ENCODE results near the gene CNR2.
A peak's percentile ranks its signal among the peaks of the same experiment; 100 is the strongest.
"Not testable (repeated sequence)": the region's sequence is repeated elsewhere in the genome, so short reads cannot be mapped to it uniquely, and the experiment has no call there.

Gene CNR2

DNA sequence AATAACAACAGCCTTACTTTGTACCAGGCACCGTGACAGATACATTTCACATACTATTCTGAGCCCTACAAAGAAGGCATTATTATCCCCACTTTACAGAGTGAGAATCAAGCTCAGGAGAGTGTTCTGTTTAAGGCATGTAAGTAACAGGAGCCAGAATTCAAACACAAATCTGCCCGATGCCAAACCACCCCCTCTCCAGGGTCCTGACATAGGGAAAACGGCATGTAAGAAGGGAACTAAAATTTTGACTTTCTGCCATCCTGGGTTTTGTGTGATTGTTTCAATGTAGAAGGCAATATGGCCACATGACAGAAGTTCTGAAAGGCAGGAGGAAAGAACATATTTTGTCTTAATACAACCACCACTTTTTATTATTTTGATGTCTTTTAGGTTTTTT, 50.5 kb downstream of the CNR2 start:
- no peak for DNase-seq (ENCODE audit: extremely low read depth, low read depth)
- H3K4me3 ChIP-seq (replicated peaks; ENCODE audit: low read depth, low read length): no peak overlapping the region
- TF ChIP-seq, protein P1, sequence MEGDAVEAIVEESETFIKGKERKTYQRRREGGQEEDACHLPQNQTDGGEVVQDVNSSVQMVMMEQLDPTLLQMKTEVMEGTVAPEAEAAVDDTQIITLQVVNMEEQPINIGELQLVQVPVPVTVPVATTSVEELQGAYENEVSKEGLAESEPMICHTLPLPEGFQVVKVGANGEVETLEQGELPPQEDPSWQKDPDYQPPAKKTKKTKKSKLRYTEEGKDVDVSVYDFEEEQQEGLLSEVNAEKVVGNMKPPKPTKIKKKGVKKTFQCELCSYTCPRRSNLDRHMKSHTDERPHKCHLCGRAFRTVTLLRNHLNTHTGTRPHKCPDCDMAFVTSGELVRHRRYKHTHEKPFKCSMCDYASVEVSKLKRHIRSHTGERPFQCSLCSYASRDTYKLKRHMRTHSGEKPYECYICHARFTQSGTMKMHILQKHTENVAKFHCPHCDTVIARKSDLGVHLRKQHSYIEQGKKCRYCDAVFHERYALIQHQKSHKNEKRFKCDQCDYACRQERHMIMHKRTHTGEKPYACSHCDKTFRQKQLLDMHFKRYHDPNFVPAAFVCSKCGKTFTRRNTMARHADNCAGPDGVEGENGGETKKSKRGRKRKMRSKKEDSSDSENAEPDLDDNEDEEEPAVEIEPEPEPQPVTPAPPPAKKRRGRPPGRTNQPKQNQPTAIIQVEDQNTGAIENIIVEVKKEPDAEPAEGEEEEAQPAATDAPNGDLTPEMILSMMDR (IDR thresholded peaks at IDR 0.05; ENCODE audit: low read depth, low read length, missing control alignments): no peak

DNA sequence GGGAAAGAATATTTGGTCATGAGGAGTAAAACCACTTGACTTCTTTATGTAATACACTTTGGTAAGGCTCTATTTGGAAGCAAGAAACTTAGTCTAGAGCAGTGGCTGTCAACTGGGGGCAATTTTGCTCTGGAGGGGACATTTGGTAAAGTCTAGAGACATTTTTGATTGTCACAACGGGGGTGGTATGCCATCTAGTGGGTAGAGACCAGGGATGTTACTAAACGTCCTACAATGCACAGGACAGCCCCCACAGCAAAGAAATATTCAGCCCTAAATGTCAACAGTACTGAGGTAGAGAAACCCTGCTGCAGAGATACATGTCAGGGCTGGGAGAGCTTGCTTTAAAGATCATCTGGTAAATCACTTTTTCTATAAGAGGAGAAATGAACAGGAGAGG, 58.6 kb downstream of the CNR2 start:
- DNase-seq (ENCODE audit: extremely low read depth, low read depth): no peak
- H3K4me3 ChIP-seq (replicated peaks; ENCODE audit: low read depth, low read length): no peak overlapping the region
- TF ChIP-seq, protein P1 (IDR thresholded peaks at IDR 0.05; ENCODE audit: low read depth, low read length, missing control alignments): peak; percentile 40

DNA sequence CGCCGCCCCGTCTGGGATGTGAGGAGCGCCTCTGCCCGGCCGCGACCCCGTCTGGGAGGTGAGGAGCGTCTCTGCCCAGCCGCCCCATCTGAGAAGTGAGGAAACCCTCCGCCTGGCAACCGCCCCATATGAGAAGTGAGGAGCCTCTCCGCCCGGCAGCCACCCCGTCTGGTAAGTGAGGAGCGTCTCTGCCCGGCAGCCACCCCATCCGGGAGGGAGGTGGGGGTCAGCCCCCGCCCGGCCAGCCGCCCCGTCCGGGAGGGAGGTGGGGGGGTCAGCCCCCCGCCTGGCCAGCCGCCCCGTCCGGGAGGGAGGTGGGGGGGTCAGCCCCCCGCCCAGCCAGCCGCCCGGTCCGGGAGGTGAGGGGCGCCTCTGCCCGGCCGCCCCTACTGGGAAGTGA, 60.0 kb downstream of the CNR2 start:
- not testable (repeated sequence) for H3K4me3 ChIP-seq (replicated peaks; ENCODE audit: low read depth, low read length); DNase-seq (ENCODE audit: extremely low read depth, low read depth)

- DNase-seq (ENCODE audit: extremely low read depth, low read depth); H3K4me3 ChIP-seq (replicated peaks; ENCODE audit: low read depth, low read length): not testable (repeated sequence)
Observed at GRCh38 chr1:23851406-23851805, 61.8 kb downstream of the CNR2 start.

GRCh38 chr1:23848673-23849616, 64.2 kb downstream of the CNR2 start:
- no peak for DNase-seq (ENCODE audit: extremely low read depth, low read depth)
- no peak overlapping the region for H3K4me3 ChIP-seq (replicated peaks; ENCODE audit: low read depth, low read length)
- TF ChIP-seq, protein P1 (IDR thresholded peaks at IDR 0.05; ENCODE audit: low read depth, low read length, missing control alignments): no peak

- H3K4me3 ChIP-seq (replicated peaks; ENCODE audit: low read depth, low read length); DNase-seq (ENCODE audit: extremely low read depth, low read depth): not testable (repeated sequence)
Observed at GRCh38 chr1:23847482-23848095, 65.6 kb downstream of the CNR2 start.

- DNase-seq (ENCODE audit: extremely low read depth, low read depth): no peak
- TF ChIP-seq, protein P1 (IDR thresholded peaks at IDR 0.05; ENCODE audit: low read depth, low read length, missing control alignments): no peak
- H3K4me3 ChIP-seq (replicated peaks; ENCODE audit: low read depth, low read length): no peak overlapping the region
Observed at GRCh38 chr1:23845163-23845562, 68.0 kb downstream of the CNR2 start.

- TF ChIP-seq, protein P1 (IDR thresholded peaks at IDR 0.05; ENCODE audit: low read depth, low read length, missing control alignments): no peak
- no peak for DNase-seq (ENCODE audit: extremely low read depth, low read depth)
- H3K4me3 ChIP-seq (replicated peaks; ENCODE audit: low read depth, low read length): no peak overlapping the region
Observed at GRCh38 chr1:23843644-23844043, 69.5 kb downstream of the CNR2 start.

All from HFF-Myc (cell line).